HL-60 (cell line): ENCODE measurements around the gene FGF22.

Experiments used
- DNase-seq, 2 experiments: peaks; one replicate each; pipeline ENCODE4 v3.0.0-alpha.2; 2010 to 2020; ENCODE audit warnings: low read depth in 1 of 2, low spot score in 1 of 2
- H3K27ac ChIP-seq: fragments of 250-450 bp; sonication (Bioruptor Pico); replicated peaks from 2 replicates; pipeline ENCODE4 v1.5.1; 2020; ENCODE audit warnings: mild to moderate bottlenecking, moderate library complexity
- H3K27me3 ChIP-seq: fragments of 250-450 bp; sonication (Bioruptor Pico); 2 replicates; pipeline ENCODE4 v1.5.1; 2021; ENCODE audit warnings: mild to moderate bottlenecking, moderate library complexity; ENCODE audit not compliant: insufficient read depth, poor library complexity, severe bottlenecking
- H3K4me3 ChIP-seq: replicated peaks from 2 replicates; pipeline ENCODE4 v1.5.1; 2011; ENCODE audit warnings: mild to moderate bottlenecking, control low read depth, low read length; ENCODE audit not compliant: insufficient read depth
- CTCF ChIP-seq: IDR thresholded peaks from one replicate; pipeline ENCODE4 v1.5.1; 2011; ENCODE audit warnings: low read length, control low read depth, inconsistent platforms; ENCODE audit not compliant: insufficient read depth
- GABPA ChIP-seq: IDR thresholded peaks from 2 replicates; pipeline ENCODE4 v1.6.1; 2012; ENCODE audit warnings: low read depth
- POLR2AphosphoS5 ChIP-seq: IDR thresholded peaks from 2 replicates; pipeline ENCODE4 v1.6.1; 2012; ENCODE audit warnings: low read depth
- REST ChIP-seq: IDR thresholded peaks from 2 replicates; pipeline ENCODE4 v1.6.1; 2012; ENCODE audit warnings: low read depth; ENCODE audit not compliant: insufficient replicate concordance
- SPI1 ChIP-seq: IDR thresholded peaks from 2 replicates; pipeline ENCODE4 v1.6.1; 2012; ENCODE audit warnings: low read depth, mild to moderate bottlenecking, borderline replicate concordance

FGF22 gene

GRCh38 chr19:610071-610800 lies 29.4 kb upstream of the FGF22 start:
- DNase-seq: peak in 1 of 2 experiments; percentile 67
- no peaks in the 10 kb centered on the region for H3K27me3 ChIP-seq
- H3K27ac ChIP-seq: peak overlapping the region; percentile 64
- TF ChIP-seq REST (no peak), POLR2AphosphoS5 (no peak), CTCF (no peak), GABPA (no peak), SPI1 (no peak)
- H3K4me3 ChIP-seq: peak overlapping the region; percentile 18; the same call in 1 of the 2 replicates

- peak overlapping the region; percentile 64 for H3K27ac ChIP-seq
- H3K27me3 ChIP-seq: no peaks in the 10 kb centered on the region
- no peak for TF ChIP-seq REST
- TF ChIP-seq GABPA: peak; percentile 60; the same call in 1 of the 2 replicates
- TF ChIP-seq POLR2AphosphoS5: peak; percentile 37; the same call in 1 of the 2 replicates
- DNase-seq: peak in 1 of 2 experiments; percentile 60
- H3K4me3 ChIP-seq: 0 out of 2 replicates have a peak overlapping the region, but pooled peaks have one; percentile 18
Measured at GRCh38 chr19:610801-611480, 28.7 kb upstream of the FGF22 start.

GRCh38 chr19:611481-611868 lies 28.2 kb upstream of the FGF22 start:
- Histone ChIP-seq H3K4me3 (no peak overlapping the region), H3K27ac (no peak overlapping the region), H3K27me3 (no peaks in the 10 kb centered on the region)

More at GRCh38 chr19:611481-611868, 28.2 kb upstream of the FGF22 start:
- TF ChIP-seq CTCF: no peak
- TF ChIP-seq GABPA: no peak
- TF ChIP-seq POLR2AphosphoS5: no peak
- no peak for TF ChIP-seq SPI1
- TF ChIP-seq REST: no peak
- no peak for DNase-seq
